NCI-H2029 (cell line): Measurements from ENCODE around the gene CCDC174.
"Not testable (repeated sequence)": the region's sequence is repeated elsewhere in the genome, so short reads cannot be mapped to it uniquely, and the experiment has no call there.

Experiments used
- DNase-seq: peaks from one replicate; lab custom pipeline; 2025; lab: John Stamatoyannopoulos, UW

Gene CCDC174

GRCh38 chr3:14651440-14652251 is at the start of gene CCDC174:
TSS of gene CCDC174 (plus strand) at chr3:14651762. CDS start at chr3:14651837, 75 bp downstream.
- peak; percentile 100 for DNase-seq

DNA sequence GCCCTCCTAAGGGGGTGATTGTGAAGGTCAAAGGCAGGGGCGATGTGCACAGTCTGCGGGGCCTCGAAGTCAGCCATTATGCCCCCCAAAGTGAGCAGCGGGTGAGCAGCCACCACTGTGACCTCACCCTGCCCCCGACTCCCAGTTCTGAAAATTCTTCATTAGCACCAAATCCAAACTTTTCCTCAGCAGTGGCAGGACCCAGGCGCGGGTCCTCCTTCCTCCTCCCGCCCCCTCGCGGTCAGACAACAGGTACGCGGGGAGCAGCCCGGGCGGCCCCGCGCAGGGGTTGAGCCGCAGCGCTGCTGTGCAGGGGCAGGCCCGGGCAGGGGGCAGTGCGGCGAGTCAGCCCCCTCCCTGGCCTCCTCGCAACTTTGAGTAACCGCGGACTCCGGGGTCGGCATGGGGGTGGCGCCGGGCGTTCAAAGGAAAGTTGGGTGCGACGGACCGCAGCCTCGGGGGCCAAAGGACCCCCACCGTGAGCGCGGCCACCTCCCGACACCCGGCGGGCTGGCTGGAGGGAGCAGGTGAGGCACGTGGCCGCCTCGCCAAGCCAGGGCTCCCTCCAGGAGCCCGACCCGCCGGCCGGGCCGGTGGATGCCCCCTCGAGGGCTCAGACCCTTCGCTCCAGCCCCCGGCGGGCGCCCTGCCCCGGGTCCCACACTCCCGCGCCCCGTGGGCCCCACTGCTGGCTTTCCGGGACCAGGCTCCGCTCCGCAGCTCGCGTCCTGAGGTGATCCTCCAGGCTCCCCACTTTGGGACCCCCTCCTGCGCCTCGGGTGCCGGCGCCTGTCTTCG is 49.4 kb upstream of the CCDC174 start:
- no peak for DNase-seq

DNA sequence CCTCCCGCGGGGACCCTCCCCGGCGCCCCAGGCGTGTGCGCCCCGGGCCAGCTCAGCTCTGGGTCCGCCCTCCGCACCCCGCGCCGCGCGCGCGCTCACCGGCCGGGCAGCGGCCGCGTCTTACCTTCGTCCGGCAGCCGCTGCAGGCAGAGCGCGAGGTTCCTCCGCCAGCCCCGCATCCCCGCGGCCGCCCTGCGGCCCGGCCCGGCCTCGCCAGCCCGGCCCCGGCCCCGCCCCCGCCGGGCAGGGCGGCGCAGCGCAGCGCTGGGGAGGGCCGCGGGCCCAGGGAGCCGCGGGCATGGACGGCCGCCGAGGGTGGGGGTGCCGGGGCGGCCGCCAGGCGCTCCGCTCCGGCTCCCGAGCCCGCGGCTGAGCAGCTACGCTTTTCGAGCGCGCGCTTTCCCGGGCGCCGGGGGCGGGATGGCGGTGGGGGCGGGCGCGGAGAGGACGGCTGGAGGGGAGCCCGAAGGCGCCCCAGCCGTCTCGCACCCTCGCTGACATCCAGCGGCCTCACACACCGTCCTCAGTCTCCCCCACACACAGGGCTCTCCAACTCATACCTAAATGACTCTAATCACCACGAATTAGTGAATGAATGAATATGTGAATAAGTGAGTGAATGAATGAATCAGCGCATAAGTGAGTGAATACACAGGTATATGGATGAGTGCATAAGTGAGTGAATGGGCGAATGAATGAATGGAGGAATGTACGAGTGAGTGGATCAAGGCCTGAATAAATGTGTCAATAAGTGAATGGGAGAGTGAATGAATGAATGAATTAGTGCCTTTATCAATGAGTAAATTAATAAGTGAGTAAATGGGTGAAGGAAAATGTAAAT is 48.5 kb upstream of the CCDC174 start:
- DNase-seq: no peak

- no peak for DNase-seq
Observed at GRCh38 chr3:14605067-14605466, 46.5 kb upstream of the CCDC174 start.

DNA sequence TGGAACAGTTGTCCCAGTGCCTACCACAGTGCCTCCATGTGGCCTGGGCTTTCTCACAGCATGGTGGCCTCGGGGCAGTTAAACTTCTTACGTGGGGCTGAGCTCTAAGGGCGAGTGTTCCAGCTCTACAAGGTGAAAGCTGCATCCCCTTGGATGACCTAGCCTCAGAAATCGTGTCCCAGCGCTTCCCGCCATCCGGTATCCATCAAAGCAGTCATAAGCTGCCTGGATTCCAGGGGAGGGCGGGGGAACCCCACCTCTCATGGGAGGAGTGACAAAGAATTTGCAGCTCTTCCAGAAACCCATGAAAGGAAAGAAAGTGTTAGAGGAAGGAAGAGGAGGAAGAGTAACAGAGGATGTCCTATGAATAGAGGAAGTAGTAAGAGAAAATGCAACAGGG is 45.8 kb upstream of the CCDC174 start:
- no peak for DNase-seq

DNA sequence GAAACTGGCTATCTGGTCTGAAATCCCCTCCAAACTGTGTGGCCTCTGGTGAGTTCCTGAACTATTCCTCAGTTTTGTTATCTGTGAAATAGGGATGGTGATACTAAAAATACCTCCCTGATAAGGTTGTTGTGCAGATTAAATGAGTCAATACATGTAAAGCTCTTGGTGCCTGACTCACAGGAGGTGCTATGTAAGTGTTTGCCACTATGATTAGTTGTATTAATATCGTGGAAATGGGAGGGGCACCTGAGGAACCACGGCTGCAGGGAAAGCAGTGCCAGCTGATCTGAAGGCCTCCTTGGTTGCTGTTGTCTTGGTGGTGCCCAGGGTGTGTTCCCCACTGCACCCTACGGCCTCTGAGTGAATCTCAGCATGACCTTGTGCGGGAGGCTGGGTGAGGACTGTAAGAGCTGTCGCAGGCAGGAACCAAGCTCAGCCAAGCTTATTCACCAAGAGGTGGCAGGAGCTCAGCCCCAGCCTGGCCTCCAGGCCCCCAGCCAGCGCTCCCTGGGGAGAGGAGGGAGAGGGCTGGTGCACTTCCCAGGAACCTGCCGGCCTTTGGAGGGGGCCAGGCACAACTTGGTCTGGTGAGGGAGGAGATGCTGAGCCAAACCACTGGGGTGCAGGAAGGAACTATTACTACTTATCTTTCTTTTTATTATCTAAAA is 44.8 kb upstream of the CCDC174 start:
- no peak for DNase-seq

- no peak for DNase-seq
Observed at GRCh38 chr3:14608298-14608697, 43.3 kb upstream of the CCDC174 start.

GRCh38 chr3:14609058-14609457 is 42.5 kb upstream of the CCDC174 start:
- DNase-seq: not testable (repeated sequence)

GRCh38 chr3:14609506-14609905 is 42.1 kb upstream of the CCDC174 start:
- no peak for DNase-seq

- no peak for DNase-seq
Observed at GRCh38 chr3:14609941-14610340, 41.6 kb upstream of the CCDC174 start.

DNA sequence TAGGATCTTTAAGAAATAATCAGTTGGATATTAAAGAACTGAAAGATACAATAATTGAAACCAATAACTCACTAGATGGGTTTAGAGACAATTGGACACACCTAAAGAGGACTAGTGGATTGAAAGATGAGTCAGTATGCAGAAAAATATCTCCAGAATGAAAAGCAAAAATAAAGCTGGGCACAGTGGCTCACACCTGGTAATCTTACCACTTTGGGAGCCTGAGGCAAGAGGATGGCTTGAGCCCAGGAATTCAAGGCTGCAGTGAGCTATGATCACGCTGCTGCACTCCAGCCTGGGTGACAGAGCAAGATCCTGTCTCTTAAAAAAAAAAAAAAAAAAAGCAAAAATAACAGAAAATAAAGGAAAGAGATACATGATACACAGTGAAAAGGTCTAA is 37.4 kb upstream of the CCDC174 start:
- DNase-seq: no peak

DNA sequence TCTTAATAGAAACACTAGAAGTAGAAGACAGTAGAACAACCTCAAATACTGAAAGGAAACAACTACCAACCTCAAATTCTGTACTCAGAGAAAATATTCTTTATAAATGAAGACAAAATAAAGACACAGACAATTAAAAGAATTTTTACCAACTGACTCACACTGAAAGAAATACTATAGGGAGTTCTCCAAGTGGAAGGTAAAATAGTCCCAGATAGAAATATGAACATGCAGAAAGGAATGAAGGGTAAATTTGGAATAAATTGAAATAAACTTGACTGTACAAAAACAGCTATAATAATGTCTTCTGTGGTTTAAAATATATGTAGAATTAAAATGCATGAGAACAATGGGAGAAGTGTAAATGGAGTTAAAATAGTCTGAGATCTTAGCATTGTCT is 36.7 kb upstream of the CCDC174 start:
- DNase-seq: no peak

DNA sequence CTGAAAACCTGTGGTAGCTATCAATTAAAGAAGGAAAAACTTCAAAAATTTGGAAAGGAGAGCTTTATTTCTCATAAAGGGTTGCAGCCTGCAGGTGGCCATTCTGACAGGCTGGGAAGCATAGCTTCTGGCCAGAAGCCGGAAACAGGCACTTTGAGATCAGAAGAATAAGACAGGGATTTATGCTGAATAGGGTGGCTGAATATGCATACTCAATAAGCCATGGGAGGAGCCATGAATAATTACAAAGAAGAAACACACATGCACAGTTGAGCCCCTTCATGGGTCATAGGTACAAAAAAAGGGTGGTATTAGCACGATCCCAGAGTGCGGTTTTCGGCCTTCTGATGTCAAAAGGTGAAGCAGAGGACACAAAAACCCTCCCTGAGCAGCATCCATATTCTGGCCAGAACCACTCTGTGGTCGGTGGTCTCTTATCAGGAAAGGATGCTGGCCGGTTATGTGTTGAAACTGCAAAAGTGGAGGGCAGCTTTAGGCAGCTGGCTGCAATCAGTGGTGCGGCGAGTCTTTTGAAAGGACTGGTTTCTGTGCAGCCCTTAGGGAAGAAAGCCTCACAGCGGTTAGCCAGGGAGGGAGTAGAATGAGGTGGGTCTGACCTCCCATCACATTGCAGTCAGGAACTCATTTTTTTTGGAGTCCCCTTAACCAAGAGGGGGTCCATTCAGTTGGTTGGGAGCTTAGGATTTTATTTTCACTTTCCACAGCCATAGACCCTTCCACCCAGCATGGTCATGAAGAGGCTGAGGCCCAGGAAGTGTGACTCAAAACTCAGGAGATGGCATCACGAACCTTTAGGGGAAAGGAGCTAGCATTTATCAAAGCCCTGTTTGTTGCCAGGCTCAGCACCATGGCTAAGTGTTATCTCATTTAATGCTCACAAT is 34.7 kb upstream of the CCDC174 start:
- no peak for DNase-seq

DNA sequence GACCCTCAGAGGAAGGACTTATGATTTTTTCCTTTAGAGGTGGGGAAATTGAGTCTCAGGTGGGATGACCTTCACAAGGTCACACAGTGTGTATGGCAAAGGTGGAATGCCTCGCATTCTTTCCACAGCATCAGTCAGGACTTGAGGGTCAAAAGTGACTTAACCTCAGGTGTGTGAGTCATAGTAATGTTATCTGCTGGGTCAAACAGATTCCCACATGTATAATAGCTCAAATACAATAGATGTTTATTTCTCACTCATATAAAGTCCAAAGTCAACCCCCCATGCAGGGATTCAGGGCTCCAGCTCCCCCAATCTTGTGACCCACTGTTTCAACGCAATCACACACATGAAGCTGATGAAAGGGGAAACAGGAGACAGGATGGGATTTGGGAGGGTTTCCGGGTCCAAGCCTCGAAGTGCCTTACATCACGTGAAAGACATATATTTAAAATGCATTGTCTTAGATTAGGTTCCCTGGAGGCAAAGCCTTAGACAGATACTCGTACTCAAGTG is 34.0 kb upstream of the CCDC174 start:
- DNase-seq: no peak

DNA sequence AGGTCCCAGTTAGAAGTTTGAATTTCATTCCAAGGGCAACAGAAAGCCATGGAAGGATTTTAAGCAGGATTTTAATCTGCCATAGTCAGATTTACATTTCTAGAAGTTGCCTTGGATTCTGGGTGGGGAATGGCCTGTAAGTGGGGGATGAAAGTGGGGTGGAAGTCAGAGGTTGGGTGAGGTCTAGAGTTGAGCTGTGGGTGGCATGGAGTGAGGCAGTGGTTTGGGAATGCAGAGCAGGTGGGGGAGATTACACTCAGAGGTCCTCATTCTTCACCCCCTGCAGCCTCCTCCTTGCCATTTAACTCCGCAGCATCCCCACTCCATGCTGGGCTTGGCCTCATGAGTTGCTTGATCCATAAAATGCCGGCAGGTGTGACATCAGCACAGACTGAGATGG is 32.0 kb upstream of the CCDC174 start:
- DNase-seq: no peak

GRCh38 chr3:14620512-14620911 is 31.1 kb upstream of the CCDC174 start:
- no peak for DNase-seq

GRCh38 chr3:14621093-14621492 is 30.5 kb upstream of the CCDC174 start:
- no peak for DNase-seq

DNA sequence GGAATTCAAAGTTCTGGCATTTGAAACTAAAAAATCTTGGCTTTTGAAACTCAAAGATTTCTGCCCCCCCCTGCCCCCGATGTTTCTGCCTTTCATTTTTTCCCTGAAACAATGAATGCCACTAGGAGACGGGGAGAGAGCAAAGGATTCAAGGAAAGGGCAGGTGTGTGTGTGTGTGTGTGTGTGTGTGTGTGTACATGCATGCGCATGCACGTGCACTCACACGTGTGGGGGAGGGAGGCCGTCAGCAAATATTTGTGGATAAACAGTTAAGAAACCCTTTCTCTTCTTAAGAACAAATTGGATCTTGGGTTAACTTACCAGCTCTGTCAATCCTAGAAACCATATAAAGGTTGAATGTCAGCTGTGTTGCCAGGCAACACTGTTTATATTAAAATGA is 29.2 kb upstream of the CCDC174 start:
- no peak for DNase-seq

DNA sequence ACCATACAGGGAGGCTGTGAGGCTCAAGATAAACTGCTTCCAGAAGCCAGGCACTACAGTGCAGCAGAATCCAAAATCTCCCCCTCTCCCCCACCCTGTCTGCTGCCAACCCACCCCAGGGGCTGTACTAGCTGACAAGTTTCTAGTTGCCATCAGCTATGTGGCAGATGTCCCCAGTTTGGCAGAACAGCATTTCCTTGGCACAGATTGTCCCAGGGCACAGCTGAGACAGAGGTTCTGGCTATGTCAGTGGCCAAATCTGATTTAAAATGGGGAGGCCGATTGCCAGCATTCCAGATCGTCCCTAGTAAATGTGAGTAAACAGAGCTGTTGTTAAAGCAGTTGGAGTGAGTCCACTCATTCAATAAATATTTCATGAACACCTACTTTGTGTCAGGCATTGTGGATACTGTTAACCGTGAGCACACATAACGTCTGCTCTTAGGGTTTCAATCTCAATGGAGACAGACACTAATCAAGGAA is 28.0 kb upstream of the CCDC174 start:
- no peak for DNase-seq

GRCh38 chr3:14624498-14624897 is 27.1 kb upstream of the CCDC174 start:
- no peak for DNase-seq
